ENCODE results near the gene NOS1AP. TPM values are rescaled to one million over a fixed set of nuclear protein-coding genes. Genes with fewer than 3 reads are reported as not detected.

NOS1AP gene
- total and polyA plus RNA-seq, 2 experiments from 2014 or later: 5.8 to 6.6 TPM

- TF ChIP-seq POLR2AphosphoS5 (IDR thresholded peaks at IDR 0.05; ENCODE audit: low read depth): no peak
Observed at GRCh38 chr1:162230096-162230495, 160.6 kb downstream of the NOS1AP start (continued).

DNA sequence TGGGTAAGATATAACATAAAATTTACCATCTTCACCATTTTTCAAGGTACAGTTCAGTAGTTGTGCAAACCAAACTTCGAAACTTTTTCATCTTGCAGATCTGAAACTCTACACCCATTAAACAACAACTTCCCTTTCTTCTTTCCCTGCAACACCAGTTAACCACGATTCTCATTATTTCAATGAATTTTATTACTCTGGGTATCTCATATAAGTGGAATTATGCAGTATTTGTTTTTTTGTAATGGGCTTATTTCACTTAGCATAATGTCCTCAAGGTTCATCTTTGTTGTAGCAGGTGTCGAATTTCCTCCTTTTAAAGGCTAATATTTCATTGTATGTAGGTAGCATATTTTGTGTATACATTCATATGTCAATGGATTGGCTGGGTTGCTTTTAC lies 161.0 kb downstream of the NOS1AP start:
- Mint-ChIP-seq H3K9me3 (no peaks in the 10 kb centered on the region), H3K4me1 (peaks cover 66% of the 10 kb centered on the region), H3K27me3 (ENCODE audit: insufficient read depth, low read depth, poor library complexity) (no peaks in the 10 kb centered on the region), H3K36me3 (ENCODE audit: low read depth) (no peaks in the 10 kb centered on the region), H3K27ac (no peak overlapping the region; the same call in 1 of the 2 replicates), H3K4me3 (0 out of 3 replicates have a peak overlapping the region, but pooled peaks have one; percentile 3)
- H3K4me1 ChIP-seq (ENCODE audit: insufficient read depth): peaks cover 50% of the 10 kb centered on the region
- peaks cover 7% of the 10 kb centered on the region; the same call in 1 of the 2 replicates for H3K9me2 ChIP-seq (ENCODE audit: insufficient read depth)
- no peak for ATAC-seq
- no peaks in the 10 kb centered on the region; the same call in 1 of the 2 replicates for H4K20me1 ChIP-seq (replicated peaks; ENCODE audit: insufficient read depth)
- peaks cover 9% of the 10 kb centered on the region; the same call in 1 of the 2 replicates for H3K79me2 ChIP-seq (replicated peaks; ENCODE audit: insufficient read depth)
- no peaks in the 10 kb centered on the region for H3F3A ChIP-seq (replicated peaks; ENCODE audit: low read depth)
- H3K4me2 ChIP-seq: peak overlapping the region; percentile 10
- no peak overlapping the region for H2AFZ ChIP-seq
- H3K36me3 ChIP-seq (ENCODE audit: insufficient read depth): no peaks in the 10 kb centered on the region
- H3K4me3 ChIP-seq: 0 out of 2 replicates have a peak overlapping the region, but pooled peaks have one; percentile 14
- DNase-seq (ENCODE audit: low spot score): no peak
- H3K27ac ChIP-seq (ENCODE audit: low read depth): no peak overlapping the region
- H3K27me3 ChIP-seq (ENCODE audit: insufficient read depth): peaks cover 13% of the 10 kb centered on the region
- TF ChIP-seq CTCF (conservative IDR thresholded peaks at IDR 0.05; ENCODE audit: low read depth in 2 of 2): 0 out of 4 replicates have a peak, but pooled peaks of 1 of the 2 experiments have one; percentile 5
- TF ChIP-seq, protein P1, sequence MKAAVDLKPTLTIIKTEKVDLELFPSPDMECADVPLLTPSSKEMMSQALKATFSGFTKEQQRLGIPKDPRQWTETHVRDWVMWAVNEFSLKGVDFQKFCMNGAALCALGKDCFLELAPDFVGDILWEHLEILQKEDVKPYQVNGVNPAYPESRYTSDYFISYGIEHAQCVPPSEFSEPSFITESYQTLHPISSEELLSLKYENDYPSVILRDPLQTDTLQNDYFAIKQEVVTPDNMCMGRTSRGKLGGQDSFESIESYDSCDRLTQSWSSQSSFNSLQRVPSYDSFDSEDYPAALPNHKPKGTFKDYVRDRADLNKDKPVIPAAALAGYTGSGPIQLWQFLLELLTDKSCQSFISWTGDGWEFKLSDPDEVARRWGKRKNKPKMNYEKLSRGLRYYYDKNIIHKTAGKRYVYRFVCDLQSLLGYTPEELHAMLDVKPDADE (IDR thresholded peaks at IDR 0.05): no peak

DNA sequence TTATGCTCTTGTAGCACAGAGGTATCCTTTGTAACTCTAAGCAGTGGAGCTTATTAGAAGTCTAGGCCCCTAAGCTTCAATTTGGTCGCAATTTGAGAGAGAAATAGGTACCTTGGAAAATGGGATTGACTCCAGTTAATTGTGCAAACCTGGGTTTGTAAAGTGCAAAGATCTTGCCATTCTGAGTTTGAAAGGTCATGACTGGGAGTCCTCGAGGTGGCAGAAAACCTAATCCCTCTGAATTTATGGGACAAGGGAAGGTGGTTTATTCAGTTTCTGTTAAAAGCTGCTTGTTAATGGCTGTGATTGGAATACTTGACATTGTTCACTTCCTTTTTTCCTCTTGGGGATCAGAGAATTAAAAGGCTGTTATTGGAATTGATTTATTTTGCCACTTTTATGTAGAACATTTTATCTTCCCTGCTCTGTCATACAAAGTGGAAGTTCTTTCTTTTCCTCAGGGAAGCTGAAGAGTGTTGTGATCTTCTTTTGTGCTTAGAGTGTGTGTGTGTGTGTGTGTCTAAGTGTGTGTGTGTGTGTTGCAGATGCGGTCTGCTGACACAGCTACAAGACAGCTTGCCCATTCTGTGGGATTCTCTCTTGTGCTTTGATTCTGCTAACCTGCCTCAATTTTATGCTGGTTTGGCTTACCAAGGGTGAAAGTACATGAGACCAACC lies 162.7 kb downstream of the NOS1AP start:
- Mint-ChIP-seq H3K9me3 (no peaks in the 10 kb centered on the region), H3K4me3 (no peak overlapping the region), H3K27me3 (ENCODE audit: insufficient read depth, low read depth, poor library complexity) (no peaks in the 10 kb centered on the region), H3K27ac (peak overlapping the region; percentile 31), H3K4me1 (peaks cover 71% of the 10 kb centered on the region), H3K36me3 (ENCODE audit: low read depth) (no peaks in the 10 kb centered on the region)
- Histone ChIP-seq H3K36me3 (ENCODE audit: insufficient read depth) (no peaks in the 10 kb centered on the region), H3K4me3 (no peak overlapping the region), H3K27me3 (ENCODE audit: insufficient read depth) (peaks cover 11% of the 10 kb centered on the region), H3K79me2 (replicated peaks; ENCODE audit: insufficient read depth) (peaks cover 9% of the 10 kb centered on the region; the same call in 1 of the 2 replicates), H2AFZ (no peak overlapping the region), H3K9me2 (ENCODE audit: insufficient read depth) (peaks cover 7% of the 10 kb centered on the region; the same call in 1 of the 2 replicates), H3K4me2 (no peak overlapping the region), H3K27ac (ENCODE audit: low read depth) (no peak overlapping the region), H3K4me1 (ENCODE audit: insufficient read depth) (peaks cover 39% of the 10 kb centered on the region), H4K20me1 (replicated peaks; ENCODE audit: insufficient read depth) (no peaks in the 10 kb centered on the region; the same call in 1 of the 2 replicates), H3F3A (replicated peaks; ENCODE audit: low read depth) (no peaks in the 10 kb centered on the region)
- DNase-seq (ENCODE audit: low spot score) (no peak), ATAC-seq (no peak)
- TF ChIP-seq ZNF114 (CRISPR knock-in tag; IDR thresholded peaks at IDR 0.05): no peak
- TF ChIP-seq REST (IDR thresholded peaks at IDR 0.05; ENCODE audit: unreplicated experiment): no peak
- TF ChIP-seq NANOG (IDR thresholded peaks at IDR 0.05; ENCODE audit: borderline replicate concordance): no peak
- no peak for TF ChIP-seq CTCF (conservative IDR thresholded peaks at IDR 0.05; ENCODE audit: low read depth in 2 of 2)
- TF ChIP-seq EZH2 (IDR thresholded peaks at IDR 0.05; ENCODE audit: low read depth, unreplicated experiment): no peak
- TF ChIP-seq JUNB (IDR thresholded peaks at IDR 0.05; ENCODE audit: unreplicated experiment): no peak
- TF ChIP-seq ZNF331 (CRISPR knock-in tag; IDR thresholded peaks at IDR 0.05; ENCODE audit: low read depth): no peak
- TF ChIP-seq, protein P1 (IDR thresholded peaks at IDR 0.05): no peak
- TF ChIP-seq POLR2AphosphoS5 (IDR thresholded peaks at IDR 0.05; ENCODE audit: low read depth): no peak
